A549 (cell line): Measurements from ENCODE around the gene GIT2. TPM values are rescaled to one million over a fixed set of nuclear protein-coding genes. Genes with fewer than 3 reads are reported as not detected.

ENCODE experiments used
- ATAC-seq, 2 experiments: fragments of 200-7000 bp in 1 of 2; fragments of >200 bp in 1 of 2; cut with Nextera tagmentation in 1 of 2; cut with Tn5 transposase in 1 of 2; 3 replicates each; pipeline versions ENCODE4 v1.8.0 to v1.9.1; 2018 to 2020; ENCODE audit warnings: mild to moderate bottlenecking in 1 of 2, moderate library complexity in 1 of 2
- CTCF ChIA-PET: fragments of 300-600 bp; sonication (Branson Sonifier 250); formaldehyde crosslinking; extraction: SDS; loops from one replicate; lab custom pipeline; 2021; ENCODE audit warnings: antibody characterized with exemption, inconsistent platforms; lab: Yijun Ruan, JAX
- POLR2A ChIA-PET: fragments of 350-600 bp; formaldehyde crosslinking; extraction: SDS; loops from one replicate; lab custom pipeline; 2021; ENCODE audit warnings: antibody characterized with exemption, inconsistent platforms; lab: Yijun Ruan, JAX
- DNase-seq, 2 experiments: peaks; one replicate each; pipeline versions ENCODE4 v3.0.0 to v3.0.0-alpha.2; 2011 to 2016; ENCODE audit warnings: low read depth in 1 of 2, low spot score in 1 of 2
- FAIRE-seq: peaks from 2 replicates; lab custom pipeline; 2011; peaks lifted over from hg19 to GRCh38; lab: Jason Lieb, UNC
- H3K27ac ChIP-seq, 2 experiments: fragments of >200 bp; sonication (Bioruptor Twin); formaldehyde crosslinking; 3 replicates each; pipeline ENCODE4 v1.5.1; 2016 to 2017
- H3K4me1 ChIP-seq: fragments of >200 bp; sonication (Bioruptor Twin); formaldehyde crosslinking; 3 replicates; pipeline ENCODE4 v1.6.1; 2016
- H3K4me2 ChIP-seq: fragments of >200 bp; sonication (Bioruptor Twin); formaldehyde crosslinking; 3 replicates; pipeline ENCODE4 v1.6.1; 2016
- H3K4me3 ChIP-seq: fragments of >200 bp; sonication (Bioruptor Twin); formaldehyde crosslinking; 3 replicates; pipeline ENCODE4 v1.5.1; 2016
- H3K9me3 ChIP-seq: fragments of >200 bp; sonication (Bioruptor Twin); formaldehyde crosslinking; 3 replicates; pipeline ENCODE4 v1.6.1; 2016
- BHLHE40 ChIP-seq: IDR thresholded peaks from 2 replicates; pipeline ENCODE4 v1.6.1; 2012; ENCODE audit warnings: low read depth, low read length, inconsistent platforms
- CBX2 ChIP-seq: fragments of 200-600 bp; sonication (generic); IDR thresholded peaks from 2 replicates; pipeline ENCODE4 v1.6.1; 2016; ENCODE audit warnings: low read depth, mild to moderate bottlenecking, borderline replicate concordance
- CHD4 ChIP-seq: fragments of 200-600 bp; sonication (generic); IDR thresholded peaks from 2 replicates; pipeline ENCODE4 v1.6.1; 2016; ENCODE audit warnings: antibody characterized with exemption, mild to moderate bottlenecking, borderline replicate concordance
- ELK1 ChIP-seq: fragments of 150-350 bp; IDR thresholded peaks from 2 replicates; pipeline ENCODE4 v1.6.1; 2014; ENCODE audit warnings: low read depth, mild to moderate bottlenecking, low read length
- FOSL2 ChIP-seq, 2 experiments: fragments of 450-650 bp in 1 of 2; fragments of >200 bp in 1 of 2; sonication (Bioruptor Twin) in 1 of 2; formaldehyde crosslinking; IDR thresholded peaks; 2 replicates each; pipeline versions ENCODE4 v1.5.0 to v1.6.1; 2016 to 2020; ENCODE audit warnings: mild to moderate bottlenecking in 1 of 2, moderate library complexity in 1 of 2
- HDAC2 ChIP-seq: fragments of 200-600 bp; sonication (generic); IDR thresholded peaks from 2 replicates; pipeline ENCODE4 v1.6.1; 2016
- HOXA7 ChIP-seq: fragments of 250-450 bp; sonication (Bioruptor Pico); IDR thresholded peaks from 2 replicates; pipeline ENCODE4 v1.5.0; 2020; ENCODE audit warnings: mild to moderate bottlenecking, moderate library complexity
- JUN ChIP-seq, 2 experiments: fragments of >200 bp; sonication (Bioruptor Twin); formaldehyde crosslinking; IDR thresholded peaks; 2 replicates in 1 of 2; 3 replicates in 1 of 2; pipeline ENCODE4 v1.6.1; 2016 to 2017
- JUNB ChIP-seq: fragments of >200 bp; sonication (Bioruptor Twin); formaldehyde crosslinking; IDR thresholded peaks from 2 replicates; pipeline ENCODE4 v1.6.1; 2016
- KDM1A ChIP-seq: fragments of 200-600 bp; sonication (generic); IDR thresholded peaks from 2 replicates; pipeline ENCODE4 v1.6.1; 2016; ENCODE audit warnings: low read depth, mild to moderate bottlenecking
- MAFK ChIP-seq: fragments of 450-650 bp; IDR thresholded peaks from 2 replicates; pipeline ENCODE4 v1.6.1; 2014; ENCODE audit not compliant: partially characterized antibody
- NPAS2 ChIP-seq: fragments of 250-450 bp; sonication (Bioruptor Pico); IDR thresholded peaks from 2 replicates; pipeline ENCODE4 v1.8.0; 2022; ENCODE audit warnings: mild to moderate bottlenecking, moderate library complexity, borderline replicate concordance
- NR3C1 ChIP-seq: fragments of >200 bp; sonication (Bioruptor Twin); formaldehyde crosslinking; IDR thresholded peaks from 3 replicates; pipeline ENCODE4 v1.6.1; 2017
- PHF8 ChIP-seq: fragments of 200-600 bp; sonication (generic); IDR thresholded peaks from 2 replicates; pipeline ENCODE4 v1.6.1; 2016; ENCODE audit warnings: low read depth, mild to moderate bottlenecking, antibody characterized with exemption, moderate library complexity, borderline replicate concordance
- RAD21 ChIP-seq, 2 experiments: fragments of >200 bp in 1 of 2; sonication (Bioruptor Twin) in 1 of 2; formaldehyde crosslinking in 1 of 2; IDR thresholded peaks in 1 of 2; conservative IDR thresholded peaks in 1 of 2; 2 replicates in 1 of 2; 3 replicates in 1 of 2; pipeline ENCODE4 v1.6.1; 2012 to 2018; ENCODE audit warnings: inconsistent platforms in 1 of 2
- RARB ChIP-seq: fragments of 250-450 bp; sonication (Bioruptor Pico); IDR thresholded peaks from 2 replicates; pipeline ENCODE4 v1.8.0; 2021; ENCODE audit warnings: mild to moderate bottlenecking, moderate library complexity
- RCOR1 ChIP-seq: fragments of 150-350 bp; IDR thresholded peaks from 2 replicates; pipeline ENCODE4 v1.6.1; 2014; ENCODE audit warnings: antibody characterized with exemption, low read length, low read depth
- RNF2 ChIP-seq: fragments of 200-600 bp; sonication (generic); IDR thresholded peaks from 2 replicates; pipeline ENCODE4 v1.6.1; 2016; ENCODE audit warnings: low read depth, mild to moderate bottlenecking, antibody characterized with exemption, moderate library complexity, borderline replicate concordance
- SMC3 ChIP-seq: fragments of >200 bp; sonication (Bioruptor Twin); formaldehyde crosslinking; IDR thresholded peaks from 3 replicates; pipeline ENCODE4 v1.6.1; 2018; ENCODE audit warnings: inconsistent platforms
- TFCP2L1 ChIP-seq: fragments of 250-450 bp; sonication (Bioruptor Pico); IDR thresholded peaks from 2 replicates; pipeline ENCODE4 v1.5.0; 2021; ENCODE audit warnings: mild to moderate bottlenecking
- USF2 ChIP-seq: fragments of 450-650 bp; IDR thresholded peaks from 2 replicates; pipeline ENCODE4 v1.6.1; 2014; ENCODE audit warnings: antibody characterized with exemption
- WGBS: methylation state at CpG from one replicate; pipeline ENCODE4 v1.1.6; 2017; ENCODE audit errors: missing lambda C conversion rate; 5-methylcytosine and 5-hydroxymethylcytosine counted together
- polyA plus RNA-seq, 4 experiments: library from polyadenylated mRNA; depleted of rRNA in 3 of 4; stranded (reverse); fragments of >200 nt; fragmentation: RNase III in 1 of 4; extraction: RNeasy Plus Mini Kit Qiagen cat#74134 plus additional on column Dnase treatment in 1 of 4; gene quantifications; 2 replicates in 3 of 4; 3 replicates in 1 of 4; pipeline ENCODE4 v1.2.3, GENCODE V29; 2011 to 2017
- TF ChIP-seq, protein P1 (sequence below): fragments of >200 bp; sonication (Bioruptor Twin); formaldehyde crosslinking; IDR thresholded peaks from 3 replicates; pipeline ENCODE4 v1.5.1; 2016
- TF ChIP-seq, protein P2 (sequence below): fragments of 250-450 bp; sonication (Bioruptor Pico); IDR thresholded peaks from 2 replicates; pipeline ENCODE4 v1.5.0; 2021; ENCODE audit warnings: mild to moderate bottlenecking, moderate library complexity, borderline replicate concordance

GIT2 gene
- polyA plus RNA-seq, 2 of the 4 experiments (the other 2 are of a cell fraction), result 18.5 to 38.0 TPM

DNA sequence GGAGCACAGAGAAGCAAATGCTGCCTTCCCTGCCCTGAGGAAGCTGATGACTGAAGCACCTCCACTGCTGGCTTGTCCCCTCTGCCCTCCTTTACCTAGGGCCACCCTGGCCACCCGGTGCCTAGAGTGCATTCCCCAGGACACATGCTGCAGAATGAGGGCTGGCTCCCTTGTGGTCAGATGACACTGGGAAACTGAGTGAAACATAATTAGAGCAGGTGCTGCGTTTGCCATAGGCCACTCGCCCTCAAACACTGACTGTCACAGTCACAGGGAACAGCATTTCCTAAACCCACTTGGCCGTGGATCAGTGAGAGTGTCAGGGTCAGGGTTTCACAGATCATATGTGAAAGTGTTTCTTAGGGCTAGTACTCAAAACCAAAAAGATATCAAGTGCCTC lies 80.1 kb downstream of the GIT2 start:
- H3K27ac ChIP-seq, result no peak overlapping the region
- TF ChIP-seq KDM1A (no peak), RNF2 (no peak), TFCP2L1 (CRISPR knock-in tag) (no peak), RAD21 (conservative IDR thresholded peaks at IDR 0.05 in 1 of 2, IDR thresholded peaks at IDR 0.05 in 1 of 2) (no peak), NPAS2 (CRISPR knock-in tag) (no peak), RARB (CRISPR knock-in tag) (no peak)
- H3K4me2 ChIP-seq, result no peak overlapping the region
- WGBS, result 79% methylated on average over 4 of the region's 4 CpGs
- no peak for FAIRE-seq
- ATAC-seq, result no peak
- POLR2A ChIA-PET, result no interaction called here
- H3K9me3 ChIP-seq, result no peaks in the 10 kb centered on the region
- H3K4me1 ChIP-seq, result no peaks in the 10 kb centered on the region
- no peak for DNase-seq
- CTCF ChIA-PET, result interaction anchor here (0.6 to 3.3 kb wide), 3 partner anchors 10 to 440 kb away, joined by 3 to 16 read pairs (median 4); no protein-coding TSS in a partner anchor
- no peak overlapping the region for H3K4me3 ChIP-seq

DNA sequence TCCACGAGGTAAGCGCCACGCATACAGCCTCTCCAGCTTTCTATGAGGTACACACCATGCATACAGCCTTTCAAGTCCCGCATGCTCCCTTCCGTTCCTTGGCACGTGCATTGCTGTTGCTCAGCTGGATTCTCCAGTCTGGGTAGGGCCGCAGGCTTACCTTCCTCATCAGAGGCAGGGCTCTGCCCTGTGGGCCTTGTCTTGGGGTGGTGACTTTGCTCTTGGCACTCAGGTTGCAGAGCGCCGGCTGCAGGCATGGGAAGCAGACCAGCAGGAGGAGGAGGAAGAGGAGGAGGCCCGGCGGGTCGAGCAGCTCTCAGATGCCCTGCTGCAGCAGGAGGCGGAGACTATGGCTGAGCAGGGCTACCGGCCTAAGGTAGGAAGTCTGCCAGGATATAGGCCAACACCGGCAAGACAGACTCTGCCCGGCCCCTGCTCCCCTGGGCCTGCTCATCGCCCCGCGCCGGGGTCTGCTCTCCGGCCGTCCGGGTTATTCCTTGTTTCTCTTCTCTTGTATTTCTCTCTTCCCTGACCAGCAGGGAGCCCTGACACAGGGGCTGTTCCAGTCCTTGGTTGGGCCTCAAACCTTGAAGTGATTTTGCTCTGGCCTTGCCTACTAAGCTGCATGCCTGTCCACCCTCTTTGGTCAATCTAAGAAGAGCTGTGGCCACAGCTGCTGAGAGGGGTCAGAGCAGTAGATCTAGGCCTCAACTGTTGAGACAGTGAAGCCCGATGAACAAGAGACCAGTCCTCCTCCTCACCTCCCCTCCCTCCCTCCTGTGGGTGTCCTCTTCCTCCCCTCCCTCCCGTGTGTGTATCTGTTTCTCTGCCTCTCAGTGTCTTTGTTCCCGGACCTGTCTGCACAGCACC lies 80.8 kb downstream of the GIT2 start:
- Histone ChIP-seq H3K4me3 (no peak overlapping the region), H3K27ac (no peak overlapping the region), H3K4me2 (no peak overlapping the region), H3K9me3 (no peaks in the 10 kb centered on the region), H3K4me1 (no peaks in the 10 kb centered on the region)
- ATAC-seq (no peak), FAIRE-seq (no peak), DNase-seq (no peak)
- POLR2A ChIA-PET, result no interaction called here
- CTCF ChIA-PET, result interaction anchor here (0.9 to 3.3 kb wide), 5 partner anchors 10 to 509 kb away, joined by 3 to 16 read pairs (median 4); no protein-coding TSS in a partner anchor
- TF ChIP-seq, protein P1, sequence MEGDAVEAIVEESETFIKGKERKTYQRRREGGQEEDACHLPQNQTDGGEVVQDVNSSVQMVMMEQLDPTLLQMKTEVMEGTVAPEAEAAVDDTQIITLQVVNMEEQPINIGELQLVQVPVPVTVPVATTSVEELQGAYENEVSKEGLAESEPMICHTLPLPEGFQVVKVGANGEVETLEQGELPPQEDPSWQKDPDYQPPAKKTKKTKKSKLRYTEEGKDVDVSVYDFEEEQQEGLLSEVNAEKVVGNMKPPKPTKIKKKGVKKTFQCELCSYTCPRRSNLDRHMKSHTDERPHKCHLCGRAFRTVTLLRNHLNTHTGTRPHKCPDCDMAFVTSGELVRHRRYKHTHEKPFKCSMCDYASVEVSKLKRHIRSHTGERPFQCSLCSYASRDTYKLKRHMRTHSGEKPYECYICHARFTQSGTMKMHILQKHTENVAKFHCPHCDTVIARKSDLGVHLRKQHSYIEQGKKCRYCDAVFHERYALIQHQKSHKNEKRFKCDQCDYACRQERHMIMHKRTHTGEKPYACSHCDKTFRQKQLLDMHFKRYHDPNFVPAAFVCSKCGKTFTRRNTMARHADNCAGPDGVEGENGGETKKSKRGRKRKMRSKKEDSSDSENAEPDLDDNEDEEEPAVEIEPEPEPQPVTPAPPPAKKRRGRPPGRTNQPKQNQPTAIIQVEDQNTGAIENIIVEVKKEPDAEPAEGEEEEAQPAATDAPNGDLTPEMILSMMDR, result no peak
- no peak for TF ChIP-seq HDAC2
- TF ChIP-seq SMC3, result no peak
- no peak for TF ChIP-seq RCOR1
- no peak for TF ChIP-seq HOXA7 (CRISPR knock-in tag)
- TF ChIP-seq, protein P2, sequence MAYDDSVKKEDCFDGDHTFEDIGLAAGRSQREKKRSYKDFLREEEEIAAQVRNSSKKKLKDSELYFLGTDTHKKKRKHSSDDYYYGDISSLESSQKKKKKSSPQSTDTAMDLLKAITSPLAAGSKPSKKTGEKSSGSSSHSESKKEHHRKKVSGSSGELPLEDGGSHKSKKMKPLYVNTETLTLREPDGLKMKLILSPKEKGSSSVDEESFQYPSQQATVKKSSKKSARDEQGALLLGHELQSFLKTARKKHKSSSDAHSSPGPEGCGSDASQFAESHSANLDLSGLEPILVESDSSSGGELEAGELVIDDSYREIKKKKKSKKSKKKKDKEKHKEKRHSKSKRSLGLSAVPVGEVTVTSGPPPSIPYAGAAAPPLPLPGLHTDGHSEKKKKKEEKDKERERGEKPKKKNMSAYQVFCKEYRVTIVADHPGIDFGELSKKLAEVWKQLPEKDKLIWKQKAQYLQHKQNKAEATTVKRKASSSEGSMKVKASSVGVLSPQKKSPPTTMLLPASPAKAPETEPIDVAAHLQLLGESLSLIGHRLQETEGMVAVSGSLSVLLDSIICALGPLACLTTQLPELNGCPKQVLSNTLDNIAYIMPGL, result no peak
- TF ChIP-seq JUN (IDR thresholded peaks at IDR 0.05), result no peak
- no peak for TF ChIP-seq CBX2
- no peak for TF ChIP-seq ELK1
- 94% methylated on average over 26 of the region's 26 CpGs for WGBS

DNA sequence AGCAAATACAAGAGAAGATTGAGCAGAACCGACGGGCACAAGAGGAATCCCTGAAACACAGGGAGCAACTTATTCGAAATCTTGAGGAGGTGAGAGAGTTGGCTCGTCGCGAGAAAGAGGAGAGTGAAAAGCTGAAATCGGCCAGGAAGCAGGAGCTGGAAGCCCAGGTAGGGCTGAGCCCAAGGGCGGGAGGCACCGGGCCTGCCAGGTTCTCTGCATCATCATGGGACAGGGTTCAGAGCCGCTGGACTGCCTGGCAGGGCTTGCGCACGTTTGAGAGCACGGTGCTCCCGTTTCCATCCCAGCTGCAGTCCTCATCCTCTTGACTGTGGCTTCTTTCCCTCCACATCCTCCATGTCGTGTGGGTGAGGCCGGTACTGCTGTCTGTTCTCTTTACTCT lies 81.7 kb downstream of the GIT2 start:
- FAIRE-seq, result no peak
- CTCF ChIA-PET, result interaction anchor here (0.9 to 3.3 kb wide), 5 partner anchors 9 to 510 kb away, joined by 3 to 16 read pairs (median 4); no protein-coding TSS in a partner anchor
- POLR2A ChIA-PET, result no interaction called here

More for the DNA sequence above, 81.7 kb downstream of the GIT2 start:
- no peak for TF ChIP-seq MAFK
- TF ChIP-seq CHD4, result no peak
- TF ChIP-seq USF2, result no peak
- TF ChIP-seq TFCP2L1 (CRISPR knock-in tag), result no peak
- TF ChIP-seq BHLHE40, result no peak
- TF ChIP-seq JUNB, result no peak
- no peak for TF ChIP-seq NR3C1
- no peak for TF ChIP-seq FOSL2 (IDR thresholded peaks at IDR 0.05)
- TF ChIP-seq FOSL2 (CRISPR knock-in tag; IDR thresholded peaks at IDR 0.05), result no peak
- no peak for TF ChIP-seq PHF8
- TF ChIP-seq RARB (CRISPR knock-in tag), result no peak
- no peak for TF ChIP-seq RNF2
- no peak for TF ChIP-seq JUN (IDR thresholded peaks at IDR 0.05)
- no peak for TF ChIP-seq KDM1A
- no peak for DNase-seq
- H3K4me3 ChIP-seq, result no peak overlapping the region
- 90% methylated on average over 16 of the region's 16 CpGs for WGBS
- H3K27ac ChIP-seq, result no peak overlapping the region
- ATAC-seq, result no peak
- H3K4me1 ChIP-seq, result no peaks in the 10 kb centered on the region
- H3K9me3 ChIP-seq, result no peaks in the 10 kb centered on the region
- no peak overlapping the region for H3K4me2 ChIP-seq
